Mucosa of rectum (tissue), 2 donors: ENCODE measurements around the gene NELFCD.

ENCODE experiments used
- H3K27ac ChIP-seq, 2 donors: one replicate each; pipeline ENCODE4 v1.7.0; 2013; ENCODE audit warnings: inconsistent platforms in 2 of 2, low read depth in 2 of 2, low read length in 2 of 2
- H3K27me3 ChIP-seq, 2 donors: one replicate each; pipeline ENCODE4 v1.7.0; 2013; ENCODE audit warnings: low read length in 2 of 2; ENCODE audit not compliant: control insufficient read depth in 2 of 2, insufficient read depth in 2 of 2
- H3K36me3 ChIP-seq, 2 donors: one replicate each; pipeline ENCODE4 v1.7.0; 2013; ENCODE audit warnings: low read length in 2 of 2; ENCODE audit not compliant: control insufficient read depth in 2 of 2, insufficient read depth in 2 of 2
- H3K4me1 ChIP-seq, 2 donors: one replicate each; pipeline ENCODE4 v1.7.0; 2013; ENCODE audit warnings: low read length in 2 of 2, mild to moderate bottlenecking in 1 of 2; ENCODE audit not compliant: control insufficient read depth in 2 of 2, insufficient read depth in 2 of 2
- H3K4me3 ChIP-seq, 2 donors: one replicate each; pipeline ENCODE4 v1.7.0; 2013; ENCODE audit warnings: low read length in 2 of 2
- H3K9ac ChIP-seq, 2 donors: one replicate each; pipeline ENCODE4 v1.7.0; 2013; ENCODE audit warnings: low read length in 2 of 2, low read depth in 1 of 2, mild to moderate bottlenecking in 1 of 2
- H3K9me3 ChIP-seq, 2 donors: one replicate each; pipeline ENCODE4 v1.7.0; 2013; ENCODE audit warnings: low read length in 2 of 2; ENCODE audit not compliant: control insufficient read depth in 2 of 2
- donor health status: healthy.
- donor health status: Normal muscosa, but diverticular disease.

The NELFCD gene

GRCh38 chr20:59002388-59002787 lies 21.3 kb downstream of the NELFCD start:
- peaks cover 20 to 50% of the 10 kb centered on the region in 2 donors for H3K36me3 ChIP-seq
- peaks cover 30 to 31% of the 10 kb centered on the region in 2 donors for H3K4me1 ChIP-seq
- H3K27me3 ChIP-seq = no peaks in the 10 kb centered on the region
- no peak overlapping the region for H3K27ac ChIP-seq
- H3K9me3 ChIP-seq = no peaks in the 10 kb centered on the region
- H3K9ac ChIP-seq = no peak overlapping the region
- H3K4me3 ChIP-seq = no peak overlapping the region

GRCh38 chr20:59002874-59003399 lies 21.9 kb downstream of the NELFCD start:
- Histone ChIP-seq H3K27ac (no peak overlapping the region), H3K9me3 (no peaks in the 10 kb centered on the region), H3K27me3 (no peaks in the 10 kb centered on the region), H3K4me3 (no peak overlapping the region), H3K4me1 (peaks cover 30 to 34% of the 10 kb centered on the region in 2 donors), H3K36me3 (peaks cover 16 to 45% of the 10 kb centered on the region in 2 donors), H3K9ac (no peak overlapping the region)

GRCh38 chr20:59003836-59004492 lies 22.9 kb downstream of the NELFCD start:
- Histone ChIP-seq H3K27ac (peak overlapping the region in 1 of 2 donors; percentile 43), H3K4me3 (peak overlapping the region; percentile 37 to 84), H3K9ac (no peak overlapping the region), H3K9me3 (no peaks in the 10 kb centered on the region), H3K27me3 (no peaks in the 10 kb centered on the region), H3K36me3 (peaks cover 13 to 40% of the 10 kb centered on the region in 2 donors), H3K4me1 (peaks cover 30 to 37% of the 10 kb centered on the region in 2 donors)

GRCh38 chr20:59004493-59004762 lies 23.4 kb downstream of the NELFCD start:
- H3K27me3 ChIP-seq = no peaks in the 10 kb centered on the region
- peak overlapping the region; percentile 88 to 91 for H3K27ac ChIP-seq
- no peaks in the 10 kb centered on the region for H3K9me3 ChIP-seq
- peaks cover 13 to 36% of the 10 kb centered on the region in 2 donors for H3K36me3 ChIP-seq
- H3K4me3 ChIP-seq = peak overlapping the region; percentile 37 to 84
- peak overlapping the region in 1 of 2 donors; percentile 33 for H3K9ac ChIP-seq
- H3K4me1 ChIP-seq = peaks cover 30 to 37% of the 10 kb centered on the region in 2 donors

- H3K27ac ChIP-seq = peak overlapping the region; percentile 88 to 91
- no peaks in the 10 kb centered on the region for H3K27me3 ChIP-seq
- H3K9me3 ChIP-seq = no peaks in the 10 kb centered on the region
- H3K36me3 ChIP-seq = peaks cover 13 to 34% of the 10 kb centered on the region in 2 donors
- peak overlapping the region; percentile 83 to 84 for H3K4me3 ChIP-seq
- peaks cover 30 to 37% of the 10 kb centered on the region in 2 donors for H3K4me1 ChIP-seq
- H3K9ac ChIP-seq = peak overlapping the region; percentile 95 to 96
Observed at GRCh38 chr20:59004763-59005522, 23.9 kb downstream of the NELFCD start.

GRCh38 chr20:59005523-59006166 lies 24.6 kb downstream of the NELFCD start:
- Histone ChIP-seq H3K9me3 (no peaks in the 10 kb centered on the region), H3K4me1 (peaks cover 36 to 37% of the 10 kb centered on the region in 2 donors), H3K4me3 (peak overlapping the region; percentile 83 to 84), H3K27me3 (no peaks in the 10 kb centered on the region), H3K9ac (peak overlapping the region; percentile 95 to 96), H3K36me3 (peaks cover 13 to 30% of the 10 kb centered on the region in 2 donors), H3K27ac (peak overlapping the region; percentile 88 to 91)

GRCh38 chr20:59006167-59006863 lies 25.3 kb downstream of the NELFCD start:
- H3K4me3 ChIP-seq = peak overlapping the region; percentile 83 to 84
- peaks cover 10 to 25% of the 10 kb centered on the region in 2 donors for H3K36me3 ChIP-seq
- H3K9ac ChIP-seq = peak overlapping the region; percentile 95 to 96
- H3K27ac ChIP-seq = peak overlapping the region; percentile 88 to 91
- no peaks in the 10 kb centered on the region for H3K9me3 ChIP-seq
- no peaks in the 10 kb centered on the region for H3K27me3 ChIP-seq
- peaks cover 36 to 41% of the 10 kb centered on the region in 2 donors for H3K4me1 ChIP-seq

- H3K36me3 ChIP-seq = peaks cover 3 to 17% of the 10 kb centered on the region in 2 donors
- H3K27me3 ChIP-seq = no peaks in the 10 kb centered on the region
- H3K27ac ChIP-seq = peak within 1 kb of the TSS; percentile 88 to 91
- H3K9ac ChIP-seq = peak within 1 kb of the TSS; percentile 95 to 96
- no peaks in the 10 kb centered on the region for H3K9me3 ChIP-seq
- H3K4me3 ChIP-seq = peak within 1 kb of the TSS; percentile 83 to 84
- H3K4me1 ChIP-seq = peaks cover 36 to 41% of the 10 kb centered on the region in 2 donors
Observed at GRCh38 chr20:59006864-59007664, 26.0 kb downstream of the NELFCD start, which contains the start of gene CTSZ. CTSZ (minus strand) TSS chr20:59007254; CDS start chr20:59007128, 126 bp downstream.
